H1 (cell line): ENCODE measurements around the gene KLHL10.

Experiments
- CTCF ChIP-seq, 3 experiments: IDR thresholded peaks; 1 replicate in 2 of 3; 2 replicates in 1 of 3; pipeline versions ENCODE4 v1.5.1 to v1.6.1; 2011; ENCODE audit warnings: low read length in 3 of 3, mild to moderate bottlenecking in 3 of 3, inconsistent platforms in 2 of 3, low read depth in 1 of 3, moderate library complexity in 1 of 3; ENCODE audit not compliant: insufficient read depth in 1 of 3; ENCODE audit errors: control extremely low read depth in 1 of 3
- RAD21 ChIP-seq, 2 experiments: IDR thresholded peaks in 1 of 2; conservative IDR thresholded peaks in 1 of 2; 2 replicates each; pipeline ENCODE4 v1.6.1; 2011; ENCODE audit warnings: low read depth in 2 of 2, low read length in 2 of 2, improper control_type of control experiment in 1 of 2, inconsistent platforms in 1 of 2, mild to moderate bottlenecking in 1 of 2, moderate library complexity in 1 of 2
- SP1 ChIP-seq: IDR thresholded peaks from 2 replicates; pipeline ENCODE4 v1.6.1; 2011; ENCODE audit warnings: low read depth, low read length

GRCh38 chr17:41835214-41835799 is 2.3 kb upstream of the KLHL10 start:
- TF ChIP-seq RAD21 (IDR thresholded peaks at IDR 0.05 in 1 of 2, conservative IDR thresholded peaks at IDR 0.05 in 1 of 2; ENCODE audit: low read depth in 2 of 2, low read length in 2 of 2) (no peak), CTCF (IDR thresholded peaks at IDR 0.05; ENCODE audit: control extremely low read depth in 1 of 3, insufficient read depth in 1 of 3, low read depth in 1 of 3, low read length in 3 of 3) (no peak), SP1 (no peak)
